ENCODE data around the gene SH3D21.

SH3D21 gene

DNA sequence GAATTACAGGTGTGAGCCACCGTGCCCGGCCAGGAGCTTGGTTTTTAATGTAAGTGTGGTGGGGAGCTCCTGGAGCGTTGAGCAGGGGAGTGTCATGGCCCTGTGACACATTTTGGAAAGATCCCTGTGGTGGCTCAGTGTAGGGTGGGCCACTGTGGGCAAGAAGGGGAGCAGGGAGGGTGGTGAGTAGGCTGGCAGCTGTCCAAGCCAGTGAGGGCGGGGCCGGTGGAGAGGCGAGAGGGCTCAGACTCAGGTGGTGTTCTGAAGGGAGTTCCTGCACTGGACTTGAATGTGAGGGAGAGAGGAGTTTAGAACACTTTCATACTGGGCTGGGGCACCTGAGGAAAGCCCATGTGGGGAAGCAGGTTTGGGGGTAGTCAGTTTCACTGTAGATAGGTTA lies 20.3 kb downstream of the SH3D21 start:
- no peak overlapping the region for H3K9ac ChIP-seq (ENCODE audit: low read length)
- H3K4me1 ChIP-seq (ENCODE audit: low read length): no peaks in the 10 kb centered on the region
- no peak overlapping the region for H3K4me2 ChIP-seq (ENCODE audit: low read depth, low read length)
- no peaks in the 10 kb centered on the region for H3K36me3 ChIP-seq (replicated peaks; ENCODE audit: insufficient read depth, low read length)
- no peaks in the 10 kb centered on the region for H3F3A ChIP-seq (ENCODE audit: insufficient read depth, low read length)
- H2AFZ ChIP-seq (ENCODE audit: low read length): no peak overlapping the region
- no peaks in the 10 kb centered on the region for H4K20me1 ChIP-seq (ENCODE audit: insufficient read depth, low read length)
- H3K9me2 ChIP-seq (replicated peaks; ENCODE audit: insufficient read depth, low read length): no peaks in the 10 kb centered on the region
- no peak for TF ChIP-seq EZH2 (optimal IDR thresholded peaks at IDR 0.05; ENCODE audit: low read depth, low read length)
- no peak for TF ChIP-seq EZH2phosphoT487 (IDR thresholded peaks at IDR 0.05; ENCODE audit: low read length)
- TF ChIP-seq, protein P1, sequence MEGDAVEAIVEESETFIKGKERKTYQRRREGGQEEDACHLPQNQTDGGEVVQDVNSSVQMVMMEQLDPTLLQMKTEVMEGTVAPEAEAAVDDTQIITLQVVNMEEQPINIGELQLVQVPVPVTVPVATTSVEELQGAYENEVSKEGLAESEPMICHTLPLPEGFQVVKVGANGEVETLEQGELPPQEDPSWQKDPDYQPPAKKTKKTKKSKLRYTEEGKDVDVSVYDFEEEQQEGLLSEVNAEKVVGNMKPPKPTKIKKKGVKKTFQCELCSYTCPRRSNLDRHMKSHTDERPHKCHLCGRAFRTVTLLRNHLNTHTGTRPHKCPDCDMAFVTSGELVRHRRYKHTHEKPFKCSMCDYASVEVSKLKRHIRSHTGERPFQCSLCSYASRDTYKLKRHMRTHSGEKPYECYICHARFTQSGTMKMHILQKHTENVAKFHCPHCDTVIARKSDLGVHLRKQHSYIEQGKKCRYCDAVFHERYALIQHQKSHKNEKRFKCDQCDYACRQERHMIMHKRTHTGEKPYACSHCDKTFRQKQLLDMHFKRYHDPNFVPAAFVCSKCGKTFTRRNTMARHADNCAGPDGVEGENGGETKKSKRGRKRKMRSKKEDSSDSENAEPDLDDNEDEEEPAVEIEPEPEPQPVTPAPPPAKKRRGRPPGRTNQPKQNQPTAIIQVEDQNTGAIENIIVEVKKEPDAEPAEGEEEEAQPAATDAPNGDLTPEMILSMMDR (IDR thresholded peaks at IDR 0.05; ENCODE audit: low read length): no peak
- H3K27me3 ChIP-seq (replicated peaks; ENCODE audit: insufficient read depth, low read length): 0 out of 2 replicates have a peak, but pooled peaks cover 4% of the 10 kb centered on the region
- H3K4me3 ChIP-seq (ENCODE audit: low read length): no peak overlapping the region
- H3K79me2 ChIP-seq (ENCODE audit: low read length): no peaks in the 10 kb centered on the region
- no peak for DNase-seq
- no peak overlapping the region for H3K27ac ChIP-seq (ENCODE audit: low read length)
- no peaks in the 10 kb centered on the region for H3K9me3 ChIP-seq (replicated peaks; ENCODE audit: insufficient read depth, low read length)

DNA sequence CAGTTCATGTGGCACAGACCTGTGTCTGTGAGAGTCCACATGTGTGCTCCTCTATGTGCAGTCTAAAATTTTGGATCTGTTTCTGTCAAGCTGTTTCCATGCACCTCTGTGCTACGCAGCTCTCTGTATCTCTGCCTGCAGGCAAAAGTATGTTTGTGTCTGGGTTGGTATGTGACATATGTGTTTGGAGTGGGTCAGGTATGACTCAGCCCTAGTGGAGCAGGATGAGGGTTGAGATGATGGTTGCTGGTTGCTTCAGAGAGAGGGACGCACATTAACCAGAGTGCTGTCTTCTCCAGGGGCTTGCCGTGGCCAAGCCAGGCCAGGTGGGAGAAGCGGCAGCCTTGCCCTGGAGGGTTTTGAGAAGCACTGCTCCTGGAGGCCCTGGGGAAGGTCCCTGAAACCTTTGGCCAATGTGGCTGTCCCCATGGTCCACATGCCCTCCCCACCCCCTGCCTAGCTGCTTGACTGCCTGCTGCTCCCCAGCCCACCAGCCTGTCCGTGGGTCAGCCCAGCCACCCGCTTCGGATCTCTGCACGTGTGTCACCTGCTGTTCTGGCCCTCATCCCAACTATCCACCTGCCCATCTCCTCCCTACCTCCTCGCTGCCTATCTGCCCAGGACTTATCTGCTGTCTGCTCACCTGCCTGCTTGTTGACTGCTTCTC lies 21.4 kb downstream of the SH3D21 start:
- Histone ChIP-seq H3F3A (ENCODE audit: insufficient read depth, low read length) (no peaks in the 10 kb centered on the region), H3K27me3 (replicated peaks; ENCODE audit: insufficient read depth, low read length) (peaks cover 13% of the 10 kb centered on the region), H3K4me2 (ENCODE audit: low read depth, low read length) (no peak overlapping the region), H3K9ac (ENCODE audit: low read length) (no peak overlapping the region), H3K4me3 (ENCODE audit: low read length) (no peak overlapping the region), H3K36me3 (replicated peaks; ENCODE audit: insufficient read depth, low read length) (no peaks in the 10 kb centered on the region), H3K9me2 (replicated peaks; ENCODE audit: insufficient read depth, low read length) (no peaks in the 10 kb centered on the region), H4K20me1 (ENCODE audit: insufficient read depth, low read length) (no peaks in the 10 kb centered on the region), H3K4me1 (ENCODE audit: low read length) (no peaks in the 10 kb centered on the region), H3K79me2 (ENCODE audit: low read length) (no peaks in the 10 kb centered on the region), H3K9me3 (replicated peaks; ENCODE audit: insufficient read depth, low read length) (no peaks in the 10 kb centered on the region), H2AFZ (ENCODE audit: low read length) (no peak overlapping the region), H3K27ac (ENCODE audit: low read length) (no peak overlapping the region)
- no peak for DNase-seq
- TF ChIP-seq EZH2 (optimal IDR thresholded peaks at IDR 0.05; ENCODE audit: low read depth, low read length) (no peak), EZH2phosphoT487 (IDR thresholded peaks at IDR 0.05; ENCODE audit: low read length) (no peak)
- TF ChIP-seq, protein P1 (IDR thresholded peaks at IDR 0.05; ENCODE audit: low read length): no peak

DNA sequence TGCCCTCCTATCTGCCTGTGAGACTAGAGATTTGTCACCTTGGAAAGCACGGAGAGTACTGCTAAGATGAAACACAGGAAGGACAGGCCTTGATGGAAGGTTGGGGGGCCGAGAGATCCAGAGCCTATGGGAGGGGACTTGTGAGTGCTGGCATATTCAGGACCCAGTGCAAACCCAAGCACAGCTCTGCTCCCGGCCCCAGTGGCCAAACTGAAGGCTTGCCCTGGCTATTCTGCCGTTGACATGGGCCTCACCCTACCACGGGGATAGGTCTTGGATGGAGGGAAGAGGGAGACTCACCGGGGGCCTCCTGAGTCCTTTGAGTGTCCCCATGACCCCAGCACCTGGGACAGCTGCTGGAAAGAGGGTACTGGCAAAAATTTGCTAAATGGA lies 21.9 kb downstream of the SH3D21 start:
- no peak overlapping the region for H2AFZ ChIP-seq (ENCODE audit: low read length)
- H3K4me1 ChIP-seq (ENCODE audit: low read length): no peaks in the 10 kb centered on the region
- H3K4me2 ChIP-seq (ENCODE audit: low read depth, low read length): no peak overlapping the region
- no peak overlapping the region for H3K4me3 ChIP-seq (ENCODE audit: low read length)
- TF ChIP-seq, protein P1 (IDR thresholded peaks at IDR 0.05; ENCODE audit: low read length): no peak
- TF ChIP-seq EZH2phosphoT487 (IDR thresholded peaks at IDR 0.05; ENCODE audit: low read length) (no peak), EZH2 (optimal IDR thresholded peaks at IDR 0.05; ENCODE audit: low read depth, low read length) (no peak)
- H3K27ac ChIP-seq (ENCODE audit: low read length): no peak overlapping the region
- H3K9me2 ChIP-seq (replicated peaks; ENCODE audit: insufficient read depth, low read length): no peaks in the 10 kb centered on the region
- H3K9me3 ChIP-seq (replicated peaks; ENCODE audit: insufficient read depth, low read length): no peaks in the 10 kb centered on the region
- H3K9ac ChIP-seq (ENCODE audit: low read length): no peak overlapping the region
- no peaks in the 10 kb centered on the region for H3F3A ChIP-seq (ENCODE audit: insufficient read depth, low read length)
- no peaks in the 10 kb centered on the region for H4K20me1 ChIP-seq (ENCODE audit: insufficient read depth, low read length)
- peaks cover 13% of the 10 kb centered on the region for H3K27me3 ChIP-seq (replicated peaks; ENCODE audit: insufficient read depth, low read length)
- DNase-seq: no peak
- H3K36me3 ChIP-seq (replicated peaks; ENCODE audit: insufficient read depth, low read length): no peaks in the 10 kb centered on the region
- no peaks in the 10 kb centered on the region for H3K79me2 ChIP-seq (ENCODE audit: low read length)
